Colon (tissue), 2 donors: Measurements from ENCODE around the gene PCNX2.

ENCODE experiments used
- FAIRE-seq: peaks from 2 replicates; lab custom pipeline; 2012; peaks lifted over from hg19 to GRCh38; lab: Jason Lieb, UNC
- donor health status: control.
- donor health status: control.

PCNX2 gene

DNA sequence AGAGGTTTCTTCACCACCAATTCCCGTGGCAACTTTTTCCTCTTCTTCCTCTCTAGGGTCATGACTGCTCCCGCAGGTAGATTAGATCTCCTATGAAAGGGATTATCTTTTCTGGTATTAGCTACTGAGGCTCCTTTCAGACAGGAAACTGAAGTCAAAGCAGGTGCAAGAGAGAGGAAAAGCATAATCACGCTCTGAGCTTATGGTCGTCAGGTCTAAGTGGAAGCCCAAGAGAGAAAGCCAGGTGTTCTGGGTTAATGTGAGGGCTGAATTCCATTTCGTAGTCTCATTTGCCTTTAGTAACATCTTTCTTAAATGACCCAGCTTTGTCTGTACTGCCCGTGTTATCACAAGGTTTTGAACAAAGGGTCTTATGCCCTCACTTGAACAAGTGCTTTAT is 23.7 kb upstream of the PCNX2 start:
- FAIRE-seq: no peak

- FAIRE-seq: no peak
These were observed 20.9 kb upstream of the PCNX2 start for GRCh38 chr1:233316473-233316872.

DNA sequence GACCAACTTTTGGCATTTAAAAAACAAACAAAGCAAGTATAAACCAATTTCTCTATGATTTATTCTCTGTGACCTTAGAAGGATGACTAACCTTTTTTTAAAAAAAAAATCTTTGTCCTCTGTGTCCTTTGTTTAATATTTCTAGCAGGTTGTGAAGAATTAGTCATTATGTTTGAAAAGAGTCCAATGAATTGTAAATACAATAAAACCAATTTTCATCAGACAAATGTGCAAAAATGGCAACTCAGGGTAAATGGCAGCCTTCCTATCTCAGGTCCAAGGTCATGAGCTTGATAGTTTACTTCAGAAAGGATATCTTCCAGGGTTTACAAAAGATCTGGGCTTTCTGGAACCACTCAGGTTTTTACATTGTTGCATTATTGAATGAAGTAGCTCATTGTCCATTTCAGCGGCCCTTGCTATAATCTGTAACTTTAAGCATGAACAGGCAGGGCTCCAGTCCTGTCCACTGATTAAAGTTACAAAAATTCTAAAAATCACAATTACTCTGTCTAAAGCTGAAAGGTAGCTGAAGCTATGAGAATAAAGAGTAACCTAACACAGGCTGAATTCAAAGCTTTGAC is 20.3 kb upstream of the PCNX2 start:
- no peak for FAIRE-seq

DNA sequence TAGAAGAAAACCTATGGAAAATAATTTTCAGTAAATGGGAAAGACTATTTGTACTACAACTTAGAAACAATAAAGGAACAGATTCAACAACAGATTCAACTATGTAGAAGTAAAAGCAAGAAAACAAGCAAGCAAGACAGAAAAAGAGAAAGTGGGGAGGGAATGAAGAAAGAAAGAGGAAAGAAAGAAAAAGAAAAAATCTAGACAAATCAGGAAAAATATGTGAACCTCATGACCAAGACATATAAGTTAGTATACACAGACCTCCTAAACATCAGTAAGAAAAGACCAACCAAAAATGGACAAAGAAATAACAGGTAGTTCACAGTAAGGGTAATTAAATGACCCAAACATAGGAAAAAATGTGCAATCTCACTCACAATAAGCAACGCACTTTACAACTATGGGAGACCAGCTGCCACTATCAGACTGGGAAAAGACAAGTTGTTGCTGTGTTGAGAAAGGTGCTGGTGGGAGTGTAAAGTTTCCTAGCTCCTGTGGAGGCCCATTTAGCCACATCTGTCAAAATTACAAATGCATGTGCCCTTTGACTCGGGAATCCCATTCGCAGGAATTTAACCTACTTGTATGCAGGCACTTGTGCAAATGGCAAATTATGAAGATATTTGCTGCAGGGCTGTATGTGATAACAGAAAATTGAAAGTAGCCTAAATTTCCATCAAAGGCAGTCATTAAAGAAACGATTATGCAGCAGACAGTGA is 18.1 kb upstream of the PCNX2 start:
- FAIRE-seq: no peak

DNA sequence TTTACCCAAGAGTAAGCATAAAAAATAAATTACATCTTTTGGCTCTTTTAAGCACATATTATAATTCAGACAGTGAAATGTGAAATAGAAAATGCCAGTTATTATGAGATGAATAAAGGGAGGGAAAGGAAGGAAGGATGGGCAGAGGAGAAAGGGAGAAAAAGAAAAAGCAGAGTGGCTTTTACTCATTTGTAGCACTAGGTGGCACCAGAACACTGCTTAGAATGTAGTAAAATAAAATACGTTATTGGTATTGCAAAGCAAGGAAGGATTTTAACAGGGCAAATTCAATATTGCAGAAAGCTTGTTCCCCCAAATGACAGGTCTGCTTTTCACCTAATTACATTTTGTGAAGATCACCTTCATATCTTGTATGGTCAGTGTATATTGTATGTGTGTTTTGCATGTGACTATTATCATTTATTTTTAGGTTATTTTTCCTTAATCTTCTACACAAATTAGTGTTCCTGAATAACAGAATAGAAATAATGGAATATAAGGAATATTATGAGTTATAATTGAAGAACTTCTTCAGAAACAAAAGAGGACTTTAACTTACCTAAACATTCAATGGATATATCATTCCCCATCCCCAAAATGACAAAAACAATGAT is 9.1 kb upstream of the PCNX2 start:
- peak; percentile 28 for FAIRE-seq

- no peak for FAIRE-seq
These were observed 4.8 kb upstream of the PCNX2 start for GRCh38 chr1:233300326-233300725.

DNA sequence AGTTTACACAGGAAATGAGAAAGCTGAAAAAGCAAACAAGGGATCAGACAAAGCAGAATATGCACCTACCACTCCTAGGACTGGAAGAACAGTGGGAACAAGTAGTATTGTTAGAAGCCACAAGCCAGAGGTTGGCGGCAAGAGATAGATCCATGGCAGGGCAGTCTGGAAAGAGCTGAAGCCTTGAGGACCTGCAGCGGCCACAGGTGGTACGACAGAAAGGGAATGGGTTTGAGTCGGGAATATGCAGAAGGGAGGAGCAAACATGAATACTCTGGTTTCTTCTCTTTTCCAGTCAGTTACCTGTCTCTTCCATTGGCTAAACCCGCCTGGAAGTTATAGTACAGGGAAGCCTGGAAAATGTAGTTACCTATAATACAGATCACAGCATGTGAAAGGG is 3.9 kb upstream of the PCNX2 start:
- no peak for FAIRE-seq

GRCh38 chr1:233295975-233296322 is 424 bp upstream of the PCNX2 start:
- no peak for FAIRE-seq

DNA sequence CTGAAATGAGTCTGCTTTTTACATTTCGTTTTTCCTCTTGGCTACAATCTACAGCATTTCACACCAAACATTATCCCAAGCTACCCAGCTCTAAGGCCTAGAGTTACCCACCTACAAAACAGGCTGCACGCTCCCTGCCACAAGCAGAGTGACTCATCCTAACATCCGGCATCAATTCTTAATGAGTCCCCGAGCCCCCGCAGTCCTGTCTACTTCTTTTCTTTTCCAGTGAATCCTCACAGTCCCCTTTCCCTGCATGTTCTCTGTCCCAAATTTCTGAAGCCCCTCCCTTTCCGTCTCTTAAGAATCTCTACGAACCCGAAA is 650 bp downstream of the PCNX2 start:
- no peak for FAIRE-seq

GRCh38 chr1:233293556-233294446 is 1.7 kb downstream of the PCNX2 start:
- no peak for FAIRE-seq

DNA sequence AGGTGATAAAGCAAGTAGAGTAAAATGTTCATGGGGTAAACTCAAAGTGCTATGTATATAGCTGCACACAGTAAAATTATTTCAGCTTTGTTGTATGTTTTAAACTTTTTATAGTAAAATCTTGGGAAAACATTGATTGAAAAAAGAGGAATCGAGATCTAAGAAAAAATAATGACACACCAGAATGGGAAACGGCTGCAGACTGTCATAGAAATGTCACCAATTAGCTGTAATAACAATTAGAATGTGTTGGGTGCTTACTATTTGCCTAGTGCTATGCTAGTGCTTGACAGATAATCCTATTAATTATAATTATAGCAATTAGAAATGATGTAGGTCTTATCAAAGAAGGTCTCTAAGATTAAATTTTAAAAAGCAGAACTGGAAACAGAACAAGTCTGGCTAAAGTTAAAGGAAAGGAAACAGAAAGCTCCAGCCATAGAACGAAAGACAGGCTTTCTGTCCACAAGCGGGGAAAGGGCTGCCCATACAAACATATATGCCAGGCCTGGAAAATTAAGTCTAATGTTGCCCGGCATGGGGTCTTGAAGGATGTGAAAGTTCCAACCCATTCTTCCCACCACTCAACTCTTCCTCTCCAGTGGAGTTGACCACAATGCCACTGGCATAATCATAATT is 5.0 kb downstream of the PCNX2 start:
- no peak for FAIRE-seq

GRCh38 chr1:233289676-233290075 is 5.8 kb downstream of the PCNX2 start:
- FAIRE-seq: no peak

GRCh38 chr1:233282582-233282886 is 13.0 kb downstream of the PCNX2 start:
- FAIRE-seq: no peak

GRCh38 chr1:233281711-233282581 is 13.6 kb downstream of the PCNX2 start:
- no peak for FAIRE-seq

- no peak for FAIRE-seq
These were observed 15.6 kb downstream of the PCNX2 start for GRCh38 chr1:233279971-233280370.

DNA sequence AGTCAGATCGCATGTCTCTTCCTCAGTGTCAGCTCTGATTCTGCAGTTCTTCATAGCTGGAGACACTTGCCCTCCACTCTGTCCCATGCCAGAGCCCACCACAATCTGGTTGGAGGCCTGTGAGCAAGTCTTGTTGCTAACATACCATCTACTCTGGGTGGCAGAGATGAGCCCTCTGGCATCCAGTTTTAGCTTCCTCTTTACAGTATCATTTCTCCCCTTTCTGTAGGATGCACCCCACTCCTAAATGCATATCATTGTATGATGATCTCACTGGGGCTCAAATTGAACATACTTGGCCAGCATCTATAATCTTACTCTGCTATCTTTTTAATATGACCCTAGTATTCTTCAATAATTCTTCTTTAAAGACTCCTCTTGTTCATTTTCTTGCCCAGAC is 16.9 kb downstream of the PCNX2 start:
- FAIRE-seq: no peak

DNA sequence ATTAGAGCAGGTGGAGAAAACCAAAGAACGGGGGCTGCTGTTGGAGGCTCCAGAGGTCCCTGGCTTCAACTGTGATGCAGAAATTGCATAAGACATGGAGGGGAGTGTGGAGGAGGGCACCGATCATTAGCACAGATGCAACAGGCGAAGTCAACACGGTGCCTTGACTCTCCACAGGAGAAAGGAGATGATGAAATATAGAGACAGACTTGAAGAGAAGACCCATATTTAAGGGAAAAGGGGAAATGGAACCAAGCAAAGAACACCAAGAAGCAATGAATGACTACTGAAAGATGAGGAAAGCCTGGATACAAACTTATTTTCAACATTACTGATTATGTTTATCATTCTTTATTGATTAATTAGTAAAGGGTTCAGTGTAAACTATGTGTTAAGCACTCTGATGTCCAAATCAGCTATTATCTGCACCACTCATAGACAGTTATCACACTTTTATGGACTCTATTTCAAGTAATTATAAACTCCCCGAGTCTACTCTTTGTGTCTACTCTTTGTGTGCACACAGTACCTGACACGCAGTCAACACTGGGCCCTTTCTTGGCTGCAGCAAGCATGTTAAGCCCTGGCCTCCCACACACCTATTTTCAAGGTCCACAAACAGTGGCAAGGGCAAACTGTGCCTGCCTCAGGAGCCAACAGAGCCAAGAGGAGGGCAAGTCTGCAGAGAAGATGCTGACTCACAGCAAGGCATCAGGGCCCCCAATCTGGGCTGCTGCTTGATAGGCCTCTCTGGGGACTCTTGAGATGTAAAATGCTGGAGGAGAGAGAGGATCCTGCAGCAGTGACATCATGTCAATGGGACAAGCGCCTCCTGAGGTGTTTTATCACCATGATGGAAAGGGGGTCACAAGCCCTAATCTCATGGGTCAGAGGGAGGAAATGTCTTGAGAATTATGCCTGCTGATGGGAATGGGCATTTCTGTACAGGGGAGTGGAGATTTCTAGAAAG is 17.6 kb downstream of the PCNX2 start:
- no peak for FAIRE-seq

GRCh38 chr1:233269656-233270055 is 25.9 kb downstream of the PCNX2 start:
- FAIRE-seq: no peak

GRCh38 chr1:233268389-233269022 is 27.0 kb downstream of the PCNX2 start:
- FAIRE-seq: no peak

- no peak for FAIRE-seq
These were observed 33.8 kb downstream of the PCNX2 start for GRCh38 chr1:233261695-233262094.
